NT2/D1 (cell line): ENCODE data around the gene GRIN1.

Experiments used
- SUZ12 ChIP-seq: IDR thresholded peaks from 2 replicates; pipeline ENCODE4 v1.6.1; 2011; ENCODE audit not compliant: insufficient read length, insufficient read depth; ENCODE audit errors: extremely low read depth
- ZNF274 ChIP-seq: IDR thresholded peaks from 2 replicates; pipeline ENCODE4 v1.6.1; 2011; ENCODE audit warnings: mild to moderate bottlenecking, low read depth, low read length

DNA sequence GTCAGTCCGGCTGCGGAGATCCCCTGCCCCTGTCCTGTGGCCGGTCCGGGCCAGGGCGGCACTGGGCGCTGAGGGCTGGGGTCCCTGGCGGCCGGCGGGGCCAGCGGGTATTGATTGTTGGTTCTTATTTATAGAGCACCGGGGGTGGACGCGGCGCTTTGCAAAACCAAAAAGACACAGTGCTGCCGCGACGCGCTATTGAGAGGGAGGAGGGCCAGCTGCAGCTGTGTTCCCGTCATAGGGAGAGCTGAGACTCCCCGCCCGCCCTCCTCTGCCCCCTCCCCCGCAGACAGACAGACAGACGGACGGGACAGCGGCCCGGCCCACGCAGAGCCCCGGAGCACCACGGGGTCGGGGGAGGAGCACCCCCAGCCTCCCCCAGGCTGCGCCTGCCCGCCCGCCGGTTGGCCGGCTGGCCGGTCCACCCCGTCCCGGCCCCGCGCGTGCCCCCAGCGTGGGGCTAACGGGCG lies 28.4 kb downstream of the GRIN1 start:
- TF ChIP-seq ZNF274 (no peak), SUZ12 (no peak)
